OCI-LY3 (cell line): ENCODE results near the gene MYH9.

Source experiments
- H2AFZ ChIP-seq: fragments of 200-600, 300-600 bp; shearing (Covaris generic); 2 replicates; pipeline ENCODE4 v1.6.0; 2014; ENCODE audit warnings: antibody characterized with exemption, low read depth, low read length
- H3K27ac ChIP-seq: fragments of 200-600, 300-600 bp; sonication (generic); 2 replicates; pipeline ENCODE4 v1.5.1; 2014; ENCODE audit warnings: mild to moderate bottlenecking, low read length, moderate library complexity, mixed read lengths
- H3K27me3 ChIP-seq: fragments of 200-600, 300-600 bp; sonication (generic); 2 replicates; pipeline ENCODE4 v1.6.1; 2014; ENCODE audit warnings: low read depth, low read length, mixed read lengths
- H3K36me3 ChIP-seq: fragments of 200-600, 300-600 bp; sonication (generic); replicated peaks from 2 replicates; pipeline ENCODE3; 2014; ENCODE audit warnings: low read depth, low read length, mixed read lengths
- H3K4me1 ChIP-seq: fragments of 300-600, 200-600 bp; sonication (generic); 2 replicates; pipeline ENCODE4 v1.6.1; 2014; ENCODE audit warnings: low read length, mixed read lengths
- H3K4me2 ChIP-seq: fragments of 200-600, 300-600 bp; sonication (generic); 2 replicates; pipeline ENCODE4 v1.6.1; 2014; ENCODE audit warnings: low read length, mixed read lengths
- H3K4me3 ChIP-seq: fragments of 300-600, 200-600 bp; sonication (generic); 2 replicates; pipeline ENCODE4 v1.5.1; 2014; ENCODE audit warnings: antibody characterized with exemption, mild to moderate bottlenecking, low read length, moderate library complexity
- H3K79me2 ChIP-seq: fragments of 300-600, 200-600 bp; shearing (Covaris generic); 2 replicates; pipeline ENCODE4 v1.6.1; 2014; ENCODE audit warnings: mild to moderate bottlenecking, low read length, mixed read lengths
- H3K9ac ChIP-seq: fragments of 300-600, 200-600 bp; shearing (Covaris generic); 2 replicates; pipeline ENCODE4 v1.6.0; 2014; ENCODE audit warnings: mild to moderate bottlenecking, low read length, moderate library complexity
- H3K9me3 ChIP-seq: fragments of 200-600, 300-600 bp; shearing (Covaris generic); 2 replicates; pipeline ENCODE4 v1.6.1; 2014; ENCODE audit warnings: low read length, mixed read lengths; ENCODE audit not compliant: insufficient read depth
- H4K20me1 ChIP-seq: fragments of 200-600, 300-600 bp; sonication (generic); 2 replicates; pipeline ENCODE4 v1.6.1; 2016; ENCODE audit warnings: low read length, mixed read lengths; ENCODE audit not compliant: insufficient read depth
- EZH2phosphoT487 ChIP-seq: fragments of 200-600 bp; shearing (Covaris generic); IDR thresholded peaks from 2 replicates; pipeline ENCODE4 v1.6.1; 2018; ENCODE audit warnings: antibody characterized with exemption, mixed run types, low read depth
- TF ChIP-seq, protein P1 (sequence below): fragments of 200-600, 300-600 bp; sonication (generic); IDR thresholded peaks from 2 replicates; pipeline ENCODE4 v1.5.1; 2014; ENCODE audit warnings: antibody characterized with exemption, low read length, low read depth

MYH9 gene

DNA sequence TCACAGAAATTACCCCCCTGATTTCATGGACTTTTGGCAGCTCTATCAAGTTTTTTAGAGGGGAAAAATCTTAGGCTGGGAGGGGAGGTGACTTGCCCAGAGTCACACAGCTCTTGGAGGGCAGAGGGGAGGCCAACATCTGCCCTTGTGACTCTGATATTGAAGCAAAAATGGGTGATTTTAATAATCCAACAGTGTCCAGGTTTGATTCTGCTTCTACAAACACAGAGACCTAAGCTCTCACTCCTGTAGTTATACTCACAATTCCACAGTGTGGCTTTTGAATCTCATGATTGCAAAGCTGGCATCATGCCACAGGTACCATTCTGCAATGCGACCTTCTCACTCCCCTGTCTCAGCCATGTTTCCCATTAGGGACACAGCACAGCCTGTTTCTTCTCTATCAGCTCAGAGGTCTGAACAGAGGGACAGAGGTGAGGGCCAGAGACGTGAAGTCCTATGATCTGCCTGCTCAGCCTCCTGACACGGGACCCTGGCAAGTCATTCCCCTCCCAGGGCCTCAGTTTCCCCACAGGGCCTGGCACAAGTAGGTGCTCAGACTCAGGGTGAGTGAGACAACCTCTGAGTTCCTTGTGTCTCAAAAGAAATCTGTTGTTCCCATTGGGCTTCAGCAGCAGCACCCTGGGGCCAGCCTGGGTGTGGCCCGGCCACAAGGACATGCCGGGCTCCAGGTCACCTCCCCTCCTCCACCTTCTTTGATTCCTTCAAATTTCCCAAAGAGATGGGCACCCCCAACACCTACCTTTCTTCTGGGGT is 149.2 kb downstream of the MYH9 start:
- peaks cover 72% of the 10 kb centered on the region for H3K79me2 ChIP-seq
- H3K9me3 ChIP-seq = peaks cover 12% of the 10 kb centered on the region
- TF ChIP-seq EZH2phosphoT487 = no peak
- TF ChIP-seq, protein P1, sequence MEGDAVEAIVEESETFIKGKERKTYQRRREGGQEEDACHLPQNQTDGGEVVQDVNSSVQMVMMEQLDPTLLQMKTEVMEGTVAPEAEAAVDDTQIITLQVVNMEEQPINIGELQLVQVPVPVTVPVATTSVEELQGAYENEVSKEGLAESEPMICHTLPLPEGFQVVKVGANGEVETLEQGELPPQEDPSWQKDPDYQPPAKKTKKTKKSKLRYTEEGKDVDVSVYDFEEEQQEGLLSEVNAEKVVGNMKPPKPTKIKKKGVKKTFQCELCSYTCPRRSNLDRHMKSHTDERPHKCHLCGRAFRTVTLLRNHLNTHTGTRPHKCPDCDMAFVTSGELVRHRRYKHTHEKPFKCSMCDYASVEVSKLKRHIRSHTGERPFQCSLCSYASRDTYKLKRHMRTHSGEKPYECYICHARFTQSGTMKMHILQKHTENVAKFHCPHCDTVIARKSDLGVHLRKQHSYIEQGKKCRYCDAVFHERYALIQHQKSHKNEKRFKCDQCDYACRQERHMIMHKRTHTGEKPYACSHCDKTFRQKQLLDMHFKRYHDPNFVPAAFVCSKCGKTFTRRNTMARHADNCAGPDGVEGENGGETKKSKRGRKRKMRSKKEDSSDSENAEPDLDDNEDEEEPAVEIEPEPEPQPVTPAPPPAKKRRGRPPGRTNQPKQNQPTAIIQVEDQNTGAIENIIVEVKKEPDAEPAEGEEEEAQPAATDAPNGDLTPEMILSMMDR = no peak
- H3K27ac ChIP-seq = peak overlapping the region; percentile 94
- H4K20me1 ChIP-seq = peaks cover 17% of the 10 kb centered on the region
- no peak overlapping the region for H2AFZ ChIP-seq
- H3K9ac ChIP-seq = peak overlapping the region; percentile 98
- H3K36me3 ChIP-seq = peaks cover 63% of the 10 kb centered on the region
- no peaks in the 10 kb centered on the region for H3K27me3 ChIP-seq
- peaks cover 59% of the 10 kb centered on the region for H3K4me1 ChIP-seq
- peak overlapping the region; percentile 82 for H3K4me2 ChIP-seq
- H3K4me3 ChIP-seq = peak overlapping the region; percentile 88

GRCh38 chr22:36237462-36238372 is 150.1 kb downstream of the MYH9 start:
- H3K4me2 ChIP-seq = peak overlapping the region; percentile 82
- peak overlapping the region; percentile 98 for H3K9ac ChIP-seq
- peaks cover 7% of the 10 kb centered on the region; the same call in 1 of the 2 replicates for H3K9me3 ChIP-seq
- H3K4me3 ChIP-seq = peak overlapping the region; percentile 88
- TF ChIP-seq, protein P1 = no peak
- TF ChIP-seq EZH2phosphoT487 = no peak
- H4K20me1 ChIP-seq = peaks cover 17% of the 10 kb centered on the region
- peaks cover 81% of the 10 kb centered on the region for H3K79me2 ChIP-seq
- H3K4me1 ChIP-seq = peaks cover 68% of the 10 kb centered on the region
- H3K27ac ChIP-seq = peak overlapping the region; percentile 94
- H3K36me3 ChIP-seq = peaks cover 65% of the 10 kb centered on the region
- no peaks in the 10 kb centered on the region for H3K27me3 ChIP-seq
- no peak overlapping the region for H2AFZ ChIP-seq

DNA sequence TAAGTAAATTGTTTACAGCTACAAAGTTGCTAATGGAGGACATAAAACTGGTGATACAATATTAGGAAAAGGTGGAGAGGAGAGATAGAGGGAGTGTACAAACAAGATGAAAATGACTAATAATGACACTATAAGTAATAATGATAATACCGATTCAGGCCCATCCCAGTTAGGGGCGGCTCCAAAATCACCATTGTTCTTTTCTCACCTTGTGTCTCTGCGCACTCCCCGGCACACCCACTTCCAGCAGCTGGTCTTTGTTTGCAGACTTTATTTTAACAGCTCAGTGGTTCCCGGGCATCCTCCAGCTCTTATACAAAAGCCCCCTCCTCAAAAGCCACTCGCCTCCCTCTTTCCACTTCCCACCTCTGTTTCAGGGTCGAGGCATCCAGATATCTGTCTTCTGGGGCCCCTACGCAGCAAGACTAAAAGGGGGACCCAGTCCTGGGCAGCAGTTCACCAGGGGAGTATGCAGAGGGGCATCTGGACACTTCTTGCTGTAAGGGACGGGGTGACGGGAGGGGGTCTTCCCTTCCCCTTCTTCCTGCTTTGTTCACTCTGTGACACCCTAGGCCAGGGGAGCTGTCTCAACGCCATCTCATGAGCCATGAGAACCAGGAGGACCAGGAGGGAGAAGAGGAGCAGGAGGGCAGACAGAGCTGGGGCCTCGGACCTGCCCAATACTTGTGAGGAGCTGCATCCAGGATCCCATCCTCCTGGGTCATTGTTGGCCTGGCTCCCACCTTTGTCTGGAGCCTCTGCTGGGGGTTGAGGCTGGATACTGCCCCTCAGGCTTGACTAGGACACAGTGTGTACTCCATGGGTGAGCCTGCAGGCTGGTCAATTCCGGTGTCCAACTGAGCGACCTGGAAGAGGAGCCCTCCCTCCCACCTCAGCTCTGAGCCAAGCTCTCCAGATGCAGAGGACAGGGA is 151.1 kb downstream of the MYH9 start:
- Histone ChIP-seq H3K4me3 (peak overlapping the region; percentile 88), H3K36me3 (peaks cover 71% of the 10 kb centered on the region), H3K4me2 (peak overlapping the region; percentile 82), H3K79me2 (peaks cover 86% of the 10 kb centered on the region), H3K4me1 (peaks cover 78% of the 10 kb centered on the region), H2AFZ (no peak overlapping the region), H3K27ac (peak overlapping the region; percentile 94), H3K9me3 (no peaks in the 10 kb centered on the region), H3K27me3 (no peaks in the 10 kb centered on the region), H4K20me1 (peaks cover 17% of the 10 kb centered on the region), H3K9ac (peak overlapping the region; percentile 98; the same call in 1 of the 2 replicates)
- TF ChIP-seq, protein P1 = no peak
- TF ChIP-seq EZH2phosphoT487 = no peak
